Neural cell (in vitro differentiated cells): Measurements from ENCODE around the gene HABP4. TPM values are rescaled to one million over a fixed set of nuclear protein-coding genes. Genes with fewer than 3 reads are reported as not detected.

ENCODE experiments used
- H2AFZ ChIP-seq: fragments of 200-600, 300-800 bp; sonication (generic), shearing (Covaris generic); 2 replicates; pipeline ENCODE4 v1.6.0; 2014; ENCODE audit warnings: low read depth, mild to moderate bottlenecking, antibody characterized with exemption, low read length, moderate library complexity
- H3F3A ChIP-seq: fragments of 200-600 bp; shearing (Covaris generic); 2 replicates; pipeline ENCODE4 v1.6.1; 2016; ENCODE audit warnings: mild to moderate bottlenecking, moderate library complexity, mixed read lengths, antibody characterized with exemption, low read length; ENCODE audit not compliant: insufficient read depth, poor library complexity, severe bottlenecking
- H3K27ac ChIP-seq: fragments of 200-600, 300-800 bp; sonication (generic), shearing (Covaris generic); 2 replicates; pipeline ENCODE4 v1.5.1; 2014; ENCODE audit warnings: mild to moderate bottlenecking, low read length, moderate library complexity
- H3K27me3 ChIP-seq: fragments of 300-800, 200-600 bp; sonication (generic), shearing (Covaris generic); 2 replicates; pipeline ENCODE4 v1.6.0; 2014; ENCODE audit warnings: mild to moderate bottlenecking, low read depth, low read length, moderate library complexity; ENCODE audit not compliant: insufficient read depth
- H3K36me3 ChIP-seq: fragments of 300-800, 200-600 bp; sonication (generic), shearing (Covaris generic); 2 replicates; pipeline ENCODE4 v1.5.1; 2014; ENCODE audit warnings: mild to moderate bottlenecking, antibody characterized with exemption, low read length, moderate library complexity; ENCODE audit not compliant: insufficient read depth
- H3K4me2 ChIP-seq: fragments of 300-800, 200-600 bp; sonication (generic), shearing (Covaris generic); 2 replicates; pipeline ENCODE4 v1.6.0; 2014; ENCODE audit warnings: mild to moderate bottlenecking, low read length
- H3K4me3 ChIP-seq: fragments of 300-800, 200-600 bp; sonication (generic), shearing (Covaris generic); 2 replicates; pipeline ENCODE4 v1.5.1; 2014; ENCODE audit warnings: mild to moderate bottlenecking, low read length, moderate library complexity
- H3K79me2 ChIP-seq: fragments of 200-600 bp; shearing (Covaris generic); replicated peaks from 2 replicates; pipeline ENCODE4 v1.6.0; 2014; ENCODE audit warnings: mild to moderate bottlenecking, low read length, moderate library complexity; ENCODE audit not compliant: insufficient read depth
- H3K9ac ChIP-seq: fragments of 300-800, 200-600 bp; sonication (generic), shearing (Covaris generic); 2 replicates; pipeline ENCODE4 v1.6.1; 2016; ENCODE audit warnings: mild to moderate bottlenecking, low read length, mixed read lengths
- H3K9me2 ChIP-seq: fragments of 200-600 bp; shearing (Covaris generic); 2 replicates; pipeline ENCODE4 v1.6.1; 2016; ENCODE audit warnings: mild to moderate bottlenecking, low read length, mixed read lengths; ENCODE audit not compliant: insufficient read depth
- H3K9me3 ChIP-seq: fragments of 200-600, 300-800 bp; sonication (generic), shearing (Covaris generic); 2 replicates; pipeline ENCODE4 v1.6.1; 2016; ENCODE audit warnings: mild to moderate bottlenecking, mixed run types, low read length, moderate library complexity, mixed read lengths
- H4K20me1 ChIP-seq: fragments of 200-600 bp; shearing (Covaris generic); 2 replicates; pipeline ENCODE4 v1.6.1; 2016; ENCODE audit warnings: mild to moderate bottlenecking, mixed run types; ENCODE audit not compliant: insufficient read depth
- EP300 ChIP-seq: fragments of 450-650 bp; conservative IDR thresholded peaks from 2 replicates; pipeline ENCODE4 v1.6.1; 2014; ENCODE audit warnings: antibody characterized with exemption, mild to moderate bottlenecking, moderate library complexity; ENCODE audit not compliant: poor library complexity, severe bottlenecking
- EZH2 ChIP-seq: fragments of 200-600, 300-800 bp; shearing (Covaris generic), sonication (generic); IDR thresholded peaks from 2 replicates; pipeline ENCODE4 v1.6.1; 2014; ENCODE audit warnings: antibody characterized with exemption, low read length, borderline replicate concordance, mild to moderate bottlenecking; ENCODE audit not compliant: insufficient read depth, poor library complexity, severe bottlenecking
- MXI1 ChIP-seq: fragments of 450-650 bp; conservative IDR thresholded peaks from 2 replicates; pipeline ENCODE4 v1.6.1; 2014; ENCODE audit warnings: antibody characterized with exemption, mild to moderate bottlenecking; ENCODE audit not compliant: poor library complexity, severe bottlenecking
- POLR2AphosphoS5 ChIP-seq: IDR thresholded peaks from 2 replicates; pipeline ENCODE4 v1.6.1; 2012
- RAD21 ChIP-seq: fragments of 450-650 bp; conservative IDR thresholded peaks from 2 replicates; pipeline ENCODE4 v1.6.1; 2014; ENCODE audit warnings: antibody characterized with exemption, mild to moderate bottlenecking, moderate library complexity
- SMC3 ChIP-seq: fragments of 450-650 bp; conservative IDR thresholded peaks from 2 replicates; pipeline ENCODE4 v1.6.1; 2014; ENCODE audit warnings: antibody characterized with exemption, mild to moderate bottlenecking, moderate library complexity; ENCODE audit not compliant: poor library complexity
- TAF1 ChIP-seq: IDR thresholded peaks from 2 replicates; pipeline ENCODE4 v1.6.1; 2012; ENCODE audit warnings: low read depth
- polyA plus RNA-seq: library from polyadenylated mRNA; depleted of rRNA; stranded (reverse); fragments of >200 nt; gene quantifications from 2 replicates; pipeline ENCODE4 v1.2.3, GENCODE V29; 2014
- TF ChIP-seq, protein P1 (sequence below): IDR thresholded peaks from 2 replicates; pipeline ENCODE4 v1.6.1; 2012; ENCODE audit warnings: borderline replicate concordance
- TF ChIP-seq, protein P2 (sequence below): fragments of 450-650 bp; IDR thresholded peaks from 2 replicates; pipeline ENCODE4 v1.5.1; 2014; ENCODE audit warnings: antibody characterized with exemption, mild to moderate bottlenecking, moderate library complexity; ENCODE audit not compliant: poor library complexity, severe bottlenecking

Gene HABP4
- polyA plus RNA-seq, 1 donor from 2014 or later = 14.7 TPM

DNA sequence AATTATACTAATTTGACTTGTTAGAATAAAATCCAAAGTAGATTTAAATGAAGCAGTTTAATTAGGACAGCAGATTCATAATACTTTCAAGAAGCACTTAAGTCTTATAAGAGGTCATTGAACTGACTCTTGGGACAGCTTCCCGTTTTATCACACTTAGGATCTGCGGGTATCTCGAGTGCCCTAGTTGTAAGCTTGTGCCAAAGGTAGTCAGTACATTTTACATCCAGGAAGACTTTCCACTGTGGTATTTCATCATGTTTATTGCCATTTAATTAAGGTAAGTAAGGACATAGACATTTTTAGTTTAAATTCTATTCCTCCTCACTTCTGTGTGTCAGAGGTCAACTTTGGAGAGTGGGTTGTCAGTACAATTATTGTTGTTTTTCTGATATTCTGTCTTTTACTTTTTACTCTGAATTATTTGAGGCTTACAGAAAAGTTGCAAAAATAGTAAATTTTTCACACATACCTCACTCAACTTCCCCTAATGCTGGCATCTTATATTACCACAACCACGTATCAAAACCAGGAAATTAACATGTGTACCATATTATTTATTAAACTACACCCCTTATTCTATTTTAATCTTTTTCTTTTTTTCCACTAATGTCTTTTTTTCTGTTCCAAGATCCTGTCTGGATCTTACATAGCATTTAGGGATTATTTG is 24.3 kb upstream of the HABP4 start:
- no peaks in the 10 kb centered on the region for H3K9me2 ChIP-seq
- no peak overlapping the region for H3K9ac ChIP-seq
- TF ChIP-seq POLR2AphosphoS5 = no peak
- TF ChIP-seq, protein P1, sequence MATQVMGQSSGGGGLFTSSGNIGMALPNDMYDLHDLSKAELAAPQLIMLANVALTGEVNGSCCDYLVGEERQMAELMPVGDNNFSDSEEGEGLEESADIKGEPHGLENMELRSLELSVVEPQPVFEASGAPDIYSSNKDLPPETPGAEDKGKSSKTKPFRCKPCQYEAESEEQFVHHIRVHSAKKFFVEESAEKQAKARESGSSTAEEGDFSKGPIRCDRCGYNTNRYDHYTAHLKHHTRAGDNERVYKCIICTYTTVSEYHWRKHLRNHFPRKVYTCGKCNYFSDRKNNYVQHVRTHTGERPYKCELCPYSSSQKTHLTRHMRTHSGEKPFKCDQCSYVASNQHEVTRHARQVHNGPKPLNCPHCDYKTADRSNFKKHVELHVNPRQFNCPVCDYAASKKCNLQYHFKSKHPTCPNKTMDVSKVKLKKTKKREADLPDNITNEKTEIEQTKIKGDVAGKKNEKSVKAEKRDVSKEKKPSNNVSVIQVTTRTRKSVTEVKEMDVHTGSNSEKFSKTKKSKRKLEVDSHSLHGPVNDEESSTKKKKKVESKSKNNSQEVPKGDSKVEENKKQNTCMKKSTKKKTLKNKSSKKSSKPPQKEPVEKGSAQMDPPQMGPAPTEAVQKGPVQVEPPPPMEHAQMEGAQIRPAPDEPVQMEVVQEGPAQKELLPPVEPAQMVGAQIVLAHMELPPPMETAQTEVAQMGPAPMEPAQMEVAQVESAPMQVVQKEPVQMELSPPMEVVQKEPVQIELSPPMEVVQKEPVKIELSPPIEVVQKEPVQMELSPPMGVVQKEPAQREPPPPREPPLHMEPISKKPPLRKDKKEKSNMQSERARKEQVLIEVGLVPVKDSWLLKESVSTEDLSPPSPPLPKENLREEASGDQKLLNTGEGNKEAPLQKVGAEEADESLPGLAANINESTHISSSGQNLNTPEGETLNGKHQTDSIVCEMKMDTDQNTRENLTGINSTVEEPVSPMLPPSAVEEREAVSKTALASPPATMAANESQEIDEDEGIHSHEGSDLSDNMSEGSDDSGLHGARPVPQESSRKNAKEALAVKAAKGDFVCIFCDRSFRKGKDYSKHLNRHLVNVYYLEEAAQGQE = no peak
- TF ChIP-seq, protein P2, sequence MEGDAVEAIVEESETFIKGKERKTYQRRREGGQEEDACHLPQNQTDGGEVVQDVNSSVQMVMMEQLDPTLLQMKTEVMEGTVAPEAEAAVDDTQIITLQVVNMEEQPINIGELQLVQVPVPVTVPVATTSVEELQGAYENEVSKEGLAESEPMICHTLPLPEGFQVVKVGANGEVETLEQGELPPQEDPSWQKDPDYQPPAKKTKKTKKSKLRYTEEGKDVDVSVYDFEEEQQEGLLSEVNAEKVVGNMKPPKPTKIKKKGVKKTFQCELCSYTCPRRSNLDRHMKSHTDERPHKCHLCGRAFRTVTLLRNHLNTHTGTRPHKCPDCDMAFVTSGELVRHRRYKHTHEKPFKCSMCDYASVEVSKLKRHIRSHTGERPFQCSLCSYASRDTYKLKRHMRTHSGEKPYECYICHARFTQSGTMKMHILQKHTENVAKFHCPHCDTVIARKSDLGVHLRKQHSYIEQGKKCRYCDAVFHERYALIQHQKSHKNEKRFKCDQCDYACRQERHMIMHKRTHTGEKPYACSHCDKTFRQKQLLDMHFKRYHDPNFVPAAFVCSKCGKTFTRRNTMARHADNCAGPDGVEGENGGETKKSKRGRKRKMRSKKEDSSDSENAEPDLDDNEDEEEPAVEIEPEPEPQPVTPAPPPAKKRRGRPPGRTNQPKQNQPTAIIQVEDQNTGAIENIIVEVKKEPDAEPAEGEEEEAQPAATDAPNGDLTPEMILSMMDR = no peak
- no peak for TF ChIP-seq TAF1
- TF ChIP-seq EP300 = no peak
- TF ChIP-seq RAD21 = no peak
- TF ChIP-seq MXI1 = no peak
- H3K27me3 ChIP-seq = no peaks in the 10 kb centered on the region
- no peaks in the 10 kb centered on the region for H4K20me1 ChIP-seq
- H3K4me3 ChIP-seq = no peak overlapping the region
- no peaks in the 10 kb centered on the region for H3K79me2 ChIP-seq
- no peaks in the 10 kb centered on the region for H3K36me3 ChIP-seq
- no peaks in the 10 kb centered on the region for H3K9me3 ChIP-seq
- H3K27ac ChIP-seq = no peak overlapping the region
- no peak overlapping the region for H3K4me2 ChIP-seq
- no peaks in the 10 kb centered on the region for H3F3A ChIP-seq
- no peak overlapping the region for H2AFZ ChIP-seq

DNA sequence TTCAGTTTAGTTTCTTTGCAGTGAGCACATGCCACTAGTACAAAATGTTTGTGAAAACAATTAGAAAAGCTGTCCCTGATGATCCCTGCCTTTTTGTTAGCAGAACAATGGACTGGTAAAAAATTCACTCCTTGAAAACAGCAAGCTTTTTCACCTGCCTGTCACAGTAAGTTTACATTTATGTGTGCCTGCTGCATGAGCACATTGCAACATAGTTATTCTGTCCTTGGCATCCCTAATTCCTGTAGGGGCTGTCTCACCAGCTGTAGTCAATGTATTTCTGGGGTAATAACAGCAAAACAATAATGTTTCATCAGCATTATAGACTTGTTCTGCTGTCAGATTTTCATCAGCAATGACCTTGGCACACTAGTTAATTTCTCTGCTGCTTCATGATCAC is 20.2 kb upstream of the HABP4 start:
- H3K27ac ChIP-seq = no peak overlapping the region
- H2AFZ ChIP-seq = no peak overlapping the region
- no peaks in the 10 kb centered on the region for H3F3A ChIP-seq
- no peak overlapping the region for H3K4me2 ChIP-seq
- H3K9me2 ChIP-seq = no peaks in the 10 kb centered on the region
- no peaks in the 10 kb centered on the region for H3K9me3 ChIP-seq
- no peak overlapping the region for H3K4me3 ChIP-seq
- H3K9ac ChIP-seq = no peak overlapping the region
- no peaks in the 10 kb centered on the region for H3K27me3 ChIP-seq
- TF ChIP-seq POLR2AphosphoS5 (no peak), MXI1 (no peak), TAF1 (no peak), EZH2 (no peak), RAD21 (no peak), SMC3 (no peak), EP300 (no peak)
- TF ChIP-seq, protein P1 = no peak
- TF ChIP-seq, protein P2 = no peak
- H4K20me1 ChIP-seq = no peaks in the 10 kb centered on the region
- H3K79me2 ChIP-seq = no peaks in the 10 kb centered on the region
- H3K36me3 ChIP-seq = no peaks in the 10 kb centered on the region
